ENCODE results near the gene ARL11.

DNA sequence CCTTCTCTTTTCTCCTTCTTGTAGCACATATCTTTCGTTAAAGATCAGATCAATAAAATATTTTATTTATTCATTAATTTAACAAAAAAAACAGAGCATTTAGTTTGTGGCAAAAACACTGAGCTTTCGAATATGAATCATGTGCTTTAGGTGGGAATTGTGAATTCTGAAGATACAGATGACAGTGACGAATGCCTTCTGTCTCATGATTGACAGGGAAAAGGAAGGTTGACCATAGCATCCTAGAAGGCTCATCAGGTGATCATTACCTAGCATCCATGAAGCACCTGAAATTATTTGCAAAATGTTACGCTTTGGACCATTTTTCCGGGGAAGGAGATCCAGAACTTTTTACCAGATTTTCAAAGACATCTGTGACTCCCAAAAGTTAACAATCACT lies 3.8 kb downstream of the ARL11 start:
- TF ChIP-seq, protein P1, sequence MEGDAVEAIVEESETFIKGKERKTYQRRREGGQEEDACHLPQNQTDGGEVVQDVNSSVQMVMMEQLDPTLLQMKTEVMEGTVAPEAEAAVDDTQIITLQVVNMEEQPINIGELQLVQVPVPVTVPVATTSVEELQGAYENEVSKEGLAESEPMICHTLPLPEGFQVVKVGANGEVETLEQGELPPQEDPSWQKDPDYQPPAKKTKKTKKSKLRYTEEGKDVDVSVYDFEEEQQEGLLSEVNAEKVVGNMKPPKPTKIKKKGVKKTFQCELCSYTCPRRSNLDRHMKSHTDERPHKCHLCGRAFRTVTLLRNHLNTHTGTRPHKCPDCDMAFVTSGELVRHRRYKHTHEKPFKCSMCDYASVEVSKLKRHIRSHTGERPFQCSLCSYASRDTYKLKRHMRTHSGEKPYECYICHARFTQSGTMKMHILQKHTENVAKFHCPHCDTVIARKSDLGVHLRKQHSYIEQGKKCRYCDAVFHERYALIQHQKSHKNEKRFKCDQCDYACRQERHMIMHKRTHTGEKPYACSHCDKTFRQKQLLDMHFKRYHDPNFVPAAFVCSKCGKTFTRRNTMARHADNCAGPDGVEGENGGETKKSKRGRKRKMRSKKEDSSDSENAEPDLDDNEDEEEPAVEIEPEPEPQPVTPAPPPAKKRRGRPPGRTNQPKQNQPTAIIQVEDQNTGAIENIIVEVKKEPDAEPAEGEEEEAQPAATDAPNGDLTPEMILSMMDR (IDR thresholded peaks at IDR 0.05; ENCODE audit: low read length): no peak
- no peak for TF ChIP-seq EZH2phosphoT487 (IDR thresholded peaks at IDR 0.05; ENCODE audit: low read length)

Data from MM.1S (cell line).